ENCODE results near the gene NPBWR2.

- no peak for TF ChIP-seq TAF1 (IDR thresholded peaks at IDR 0.05; ENCODE audit: borderline replicate concordance, insufficient read depth, low read length)
- no peak for TF ChIP-seq SIN3A (IDR thresholded peaks at IDR 0.05; ENCODE audit: borderline replicate concordance, insufficient read depth, low read length)
- TF ChIP-seq POLR2AphosphoS5 (IDR thresholded peaks at IDR 0.05; ENCODE audit: low read depth, low read length): no peak
Observed at GRCh38 chr20:64100946-64101688, 6.2 kb downstream of the NPBWR2 start.
